ENCODE results near the gene SFXN3. TPM values are rescaled to one million over a fixed set of nuclear protein-coding genes. Genes with fewer than 3 reads are reported as not detected.

SFXN3 gene
- total and polyA plus RNA-seq, 2 of the 13 experiments (the other 11 are each of a cell fraction or from before 2014, with no cell fraction given) = 16.8 to 71.5 TPM

GRCh38 chr10:101087965-101088364 is 56.9 kb downstream of the SFXN3 start (continued):
- no peak for TF ChIP-seq ZBTB40 (IDR thresholded peaks at IDR 0.05)
- no peak for TF ChIP-seq ZBTB40 (CRISPR knock-in tag; IDR thresholded peaks at IDR 0.05)
- TF ChIP-seq ZNF710 (CRISPR knock-in tag; IDR thresholded peaks at IDR 0.05; ENCODE audit: borderline replicate concordance) = no peak
- TF ChIP-seq TEF (CRISPR knock-in tag; IDR thresholded peaks at IDR 0.05) = no peak
- no peak for TF ChIP-seq AHDC1 (CRISPR knock-in tag; IDR thresholded peaks at IDR 0.05; ENCODE audit: borderline replicate concordance)
- no peak for TF ChIP-seq PRPF4 (IDR thresholded peaks at IDR 0.05; ENCODE audit: low read depth, low read length, poor library complexity, severe bottlenecking)
